ENCODE data around the gene LZTS2. TPM values are rescaled to one million over a fixed set of nuclear protein-coding genes. Genes with fewer than 3 reads are reported as not detected.

The LZTS2 gene
- total and polyA plus RNA-seq, 2 of the 4 experiments (the other 2 are of a cell fraction): 19.2 to 101 TPM

GRCh38 chr10:100976906-100977305 lies 22.7 kb upstream of the LZTS2 start:
- dilution Hi-C loops (cut with HindIII; ENCODE audit: low sequenced_read_pairs, unreplicated experiment) (no loop called here), in situ Hi-C loops (cut with MboI; ENCODE audit: low sequenced_read_pairs) (no loop called here), intact Hi-C loops (cut with micrococcal nuclease) (no loop called here)
- no peak overlapping the region for H2BK5ac ChIP-seq (ENCODE audit: low read depth, low read length, poor library complexity, severe bottlenecking)
- H3K9ac ChIP-seq (ENCODE audit: low read depth, low read length): no peak overlapping the region
- no TSS peak for BruUV-seq (replicated peaks)
- H3K56ac ChIP-seq (ENCODE audit: extremely low read depth, insufficient read depth, low read length): no peak overlapping the region
- H3K4me3 ChIP-seq (ENCODE audit: insufficient read depth, low read depth, low read length): no peak overlapping the region
- no peak overlapping the region for H2BK120ac ChIP-seq (ENCODE audit: low read depth, low read length)
- no peak overlapping the region for H2AK5ac ChIP-seq (ENCODE audit: low read depth, low read length)
- no peak overlapping the region for H3K27ac ChIP-seq (ENCODE audit: insufficient read depth, low read length)
- ChIA-PET POLR2A (ENCODE audit: unreplicated experiment) (no interaction called here), CTCF (no interaction called here)
- no peaks in the 10 kb centered on the region for H3K9me3 ChIP-seq (ENCODE audit: control insufficient read depth, insufficient read depth, low read length)
- no peak overlapping the region for H3K14ac ChIP-seq (replicated peaks; ENCODE audit: low read depth, low read length)
- peaks cover 4% of the 10 kb centered on the region; the same call in 1 of the 2 replicates for H3K9me1 ChIP-seq (ENCODE audit: insufficient read depth, low read length)
- H3K4me2 ChIP-seq (ENCODE audit: low read depth, low read length): no peak overlapping the region
- H2BK20ac ChIP-seq (ENCODE audit: low read depth, low read length): no peak overlapping the region
- no peak overlapping the region for H3K23ac ChIP-seq (ENCODE audit: low read depth, low read length)
- H4K20me1 ChIP-seq (ENCODE audit: insufficient read depth, low read length): no peaks in the 10 kb centered on the region; the same call in none of the 2 replicates
- H2AFZ ChIP-seq (replicated peaks; ENCODE audit: low read length, poor library complexity): no peak overlapping the region
- 92% methylated on average over 2 of the region's 3 CpGs; no CpG with 5 or more reads in 1 of the 2 experiments for WGBS, 2 experiments (ENCODE audit: extremely low coverage in 2 of 2, insufficient read length in 1 of 2)
- H3K36me3 ChIP-seq (ENCODE audit: control insufficient read depth, insufficient read depth, low read length): peaks cover 25% of the 10 kb centered on the region
- H4K91ac ChIP-seq (ENCODE audit: insufficient read depth, low read depth, low read length): no peak overlapping the region
- DNase-seq (no peak), ATAC-seq (ENCODE audit: low read depth) (no peak)
- no peak overlapping the region for H4K8ac ChIP-seq (ENCODE audit: low read depth in 2 of 2, low read length in 2 of 2)
- no peaks in the 10 kb centered on the region for H3K27me3 ChIP-seq (ENCODE audit: control insufficient read depth, insufficient read depth, low read length)
- no peak overlapping the region for H2BK15ac ChIP-seq (ENCODE audit: low read depth, low read length)
- no peak overlapping the region for H3K18ac ChIP-seq (ENCODE audit: low read depth, low read length)
- no peaks in the 10 kb centered on the region for H3K4me1 ChIP-seq (ENCODE audit: control insufficient read depth, insufficient read depth, low read length)
- no peak overlapping the region for H4K5ac ChIP-seq (ENCODE audit: low read depth, low read length)
- H2AK9ac ChIP-seq (replicated peaks; ENCODE audit: low read depth, low read length, poor library complexity): no peak overlapping the region
- TF ChIP-seq USF2 (IDR thresholded peaks at IDR 0.05; ENCODE audit: low read depth, low read length): no peak
- TF ChIP-seq ELK1 (IDR thresholded peaks at IDR 0.05; ENCODE audit: borderline replicate concordance, low read depth, low read length): no peak
- no peaks in the 10 kb centered on the region for H3K79me1 ChIP-seq (ENCODE audit: low read depth in 1 of 2, low read length in 2 of 2)
- no peak overlapping the region for H3K4ac ChIP-seq (ENCODE audit: low read depth, low read length)

All from IMR-90 (cell line).